Colonic mucosa (tissue), 4 donors: ENCODE data around the gene HENMT1. TPM values are rescaled to one million over a fixed set of nuclear protein-coding genes. Genes with fewer than 3 reads are reported as not detected.
"Not testable (repeated sequence)": the region's sequence is repeated elsewhere in the genome, so short reads cannot be mapped to it uniquely, and the experiment has no call there.

Source experiments
- DNase-seq: peaks from one replicate; pipeline ENCODE4 v3.0.0-alpha.2; 2020
- H3K27ac ChIP-seq: fragments of 200-600 bp; one replicate; pipeline ENCODE4 v1.8.0; 2021
- H3K27me3 ChIP-seq: fragments of 200-600 bp; one replicate; pipeline ENCODE4 v1.8.0; 2021
- H3K36me3 ChIP-seq: fragments of 200-600 bp; one replicate; pipeline ENCODE4 v1.8.0; 2021
- H3K4me1 ChIP-seq: fragments of 200-600 bp; one replicate; pipeline ENCODE4 v1.8.0; 2021; ENCODE audit warnings: mild to moderate bottlenecking
- H3K4me3 ChIP-seq: fragments of 200-600 bp; one replicate; pipeline ENCODE4 v1.8.0; 2021
- H3K9ac ChIP-seq, 2 donors: one replicate each; pipeline ENCODE4 v1.7.0; 2013; ENCODE audit warnings: control low read depth in 2 of 2, low read depth in 2 of 2, low read length in 2 of 2
- H3K9me3 ChIP-seq: fragments of 200-600 bp; one replicate; pipeline ENCODE4 v1.8.0; 2021
- intact Hi-C: fragments of 100-400 bp; cut with DNase I; formaldehyde crosslinking; loops from one replicate; pipeline ENCODE4 v1.14.1; 2022
- total RNA-seq, 2 donors: library from RNA; stranded (reverse); fragmentation: NEBNext Ultra II Directional in 1 of 2; extraction: Animal tissue kit (Norgen Biotek cat#: 25700) in 1 of 2; gene quantifications; one replicate each; pipeline ENCODE4 v1.2.1, GENCODE V29; 2021
- TF ChIP-seq, protein P1 (sequence below): fragments of 200-600 bp; IDR thresholded peaks from one replicate; pipeline ENCODE4 v1.8.0; 2022; ENCODE audit warnings: antibody characterized with exemption, mild to moderate bottlenecking
- donor health status: healthy.
- donor health status: DM: no; HTN: no; CAD: no.
- donor health status: DM: no; HTN: no; CAD: no.

The HENMT1 gene
- total RNA-seq, 2 donors from 2014 or later, result 3.7 to 10.1 TPM

GRCh38 chr1:108668777-108669176 lies 7.9 kb upstream of the HENMT1 start:
- Histone ChIP-seq H3K9ac (no peak overlapping the region), H3K9me3 (no peaks in the 10 kb centered on the region), H3K4me3 (no peak overlapping the region), H3K36me3 (no peaks in the 10 kb centered on the region), H3K4me1 (no peaks in the 10 kb centered on the region), H3K27ac (no peak overlapping the region), H3K27me3 (no peaks in the 10 kb centered on the region)
- no peak for DNase-seq
- intact Hi-C loops, result no loop called here
- TF ChIP-seq, protein P1, sequence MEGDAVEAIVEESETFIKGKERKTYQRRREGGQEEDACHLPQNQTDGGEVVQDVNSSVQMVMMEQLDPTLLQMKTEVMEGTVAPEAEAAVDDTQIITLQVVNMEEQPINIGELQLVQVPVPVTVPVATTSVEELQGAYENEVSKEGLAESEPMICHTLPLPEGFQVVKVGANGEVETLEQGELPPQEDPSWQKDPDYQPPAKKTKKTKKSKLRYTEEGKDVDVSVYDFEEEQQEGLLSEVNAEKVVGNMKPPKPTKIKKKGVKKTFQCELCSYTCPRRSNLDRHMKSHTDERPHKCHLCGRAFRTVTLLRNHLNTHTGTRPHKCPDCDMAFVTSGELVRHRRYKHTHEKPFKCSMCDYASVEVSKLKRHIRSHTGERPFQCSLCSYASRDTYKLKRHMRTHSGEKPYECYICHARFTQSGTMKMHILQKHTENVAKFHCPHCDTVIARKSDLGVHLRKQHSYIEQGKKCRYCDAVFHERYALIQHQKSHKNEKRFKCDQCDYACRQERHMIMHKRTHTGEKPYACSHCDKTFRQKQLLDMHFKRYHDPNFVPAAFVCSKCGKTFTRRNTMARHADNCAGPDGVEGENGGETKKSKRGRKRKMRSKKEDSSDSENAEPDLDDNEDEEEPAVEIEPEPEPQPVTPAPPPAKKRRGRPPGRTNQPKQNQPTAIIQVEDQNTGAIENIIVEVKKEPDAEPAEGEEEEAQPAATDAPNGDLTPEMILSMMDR, result no peak

GRCh38 chr1:108667422-108667821 lies 6.5 kb upstream of the HENMT1 start:
- H3K36me3 ChIP-seq, H3K27me3 ChIP-seq, H3K4me1 ChIP-seq, H3K9ac ChIP-seq, DNase-seq, H3K4me3 ChIP-seq, H3K27ac ChIP-seq, intact Hi-C loops, H3K9me3 ChIP-seq: not testable (repeated sequence)

GRCh38 chr1:108665771-108666170 lies 4.9 kb upstream of the HENMT1 start:
- Histone ChIP-seq H3K27ac (no peak overlapping the region), H3K4me3 (no peak overlapping the region), H3K9ac (no peak overlapping the region), H3K4me1 (no peaks in the 10 kb centered on the region), H3K9me3 (no peaks in the 10 kb centered on the region), H3K27me3 (no peaks in the 10 kb centered on the region), H3K36me3 (no peaks in the 10 kb centered on the region)
- TF ChIP-seq, protein P1, result no peak
- intact Hi-C loops, result no loop called here
- DNase-seq, result no peak

GRCh38 chr1:108665067-108665466 lies 4.2 kb upstream of the HENMT1 start:
- Histone ChIP-seq H3K36me3 (no peaks in the 10 kb centered on the region), H3K9ac (no peak overlapping the region), H3K27me3 (no peaks in the 10 kb centered on the region), H3K4me3 (no peak overlapping the region), H3K27ac (no peak overlapping the region), H3K4me1 (no peaks in the 10 kb centered on the region), H3K9me3 (no peaks in the 10 kb centered on the region)
- TF ChIP-seq, protein P1, result no peak
- intact Hi-C loops, result no loop called here
- DNase-seq, result no peak

DNA sequence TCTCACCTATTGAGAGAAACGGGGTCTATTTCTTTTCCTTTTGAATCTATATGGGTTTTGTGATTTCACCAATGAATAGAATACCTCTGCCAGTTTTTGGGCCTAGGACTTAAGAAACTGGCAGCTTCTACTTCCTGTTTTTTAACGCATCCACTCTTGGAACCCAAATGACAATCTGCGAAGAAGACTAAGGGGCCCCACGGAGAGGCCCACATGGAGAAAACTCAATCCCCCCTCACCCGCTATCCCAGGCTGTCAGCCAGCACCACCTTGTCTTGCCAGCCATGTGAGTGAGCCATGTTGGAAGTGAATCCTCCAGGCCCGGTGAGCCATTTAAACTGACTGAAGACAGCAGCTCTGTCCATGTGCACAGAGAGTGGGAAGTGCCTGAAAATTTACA lies 3.6 kb upstream of the HENMT1 start:
- H3K36me3 ChIP-seq, result no peaks in the 10 kb centered on the region
- no peaks in the 10 kb centered on the region for H3K9me3 ChIP-seq
- DNase-seq, result no peak
- H3K27ac ChIP-seq, result no peak overlapping the region
- TF ChIP-seq, protein P1, result no peak
- no peak overlapping the region for H3K4me3 ChIP-seq
- intact Hi-C loops, result no loop called here
- H3K4me1 ChIP-seq, result no peaks in the 10 kb centered on the region
- H3K27me3 ChIP-seq, result no peaks in the 10 kb centered on the region
- H3K9ac ChIP-seq, result no peak overlapping the region

DNA sequence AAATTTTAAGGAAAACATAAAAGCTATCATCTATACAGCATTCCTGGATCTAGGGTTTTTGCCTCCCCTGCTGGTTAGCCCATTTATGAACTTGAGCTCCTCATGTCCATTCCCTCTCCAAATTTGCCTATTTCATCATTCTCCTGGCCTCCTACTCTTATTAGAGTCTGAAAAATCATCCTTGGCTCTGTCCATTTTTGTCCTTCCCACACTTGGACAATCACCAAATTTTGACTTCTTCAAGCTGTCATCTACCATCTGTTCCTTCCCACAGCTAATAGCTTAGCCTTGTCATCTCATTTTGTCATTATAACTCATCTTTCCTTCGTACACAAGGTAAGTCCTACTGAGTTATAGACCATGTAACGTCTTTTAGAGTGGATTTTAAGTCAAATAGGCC lies 2.2 kb upstream of the HENMT1 start:
- no peaks in the 10 kb centered on the region for H3K27me3 ChIP-seq
- TF ChIP-seq, protein P1, result no peak
- H3K27ac ChIP-seq, result no peak overlapping the region
- no peaks in the 10 kb centered on the region for H3K4me1 ChIP-seq
- H3K4me3 ChIP-seq, result no peak overlapping the region
- intact Hi-C loops, result no loop called here
- no peak overlapping the region for H3K9ac ChIP-seq
- no peaks in the 10 kb centered on the region for H3K9me3 ChIP-seq
- no peaks in the 10 kb centered on the region for H3K36me3 ChIP-seq
- DNase-seq, result no peak
